IMR-90 (cell line): ENCODE results near the gene PRR9. TPM values are rescaled to one million over a fixed set of nuclear protein-coding genes. Genes with fewer than 3 reads are reported as not detected.

ENCODE experiments used
- ATAC-seq: fragments of 200-7000 bp; cut with Tn5 transposase; 2 replicates; pipeline ENCODE4 v1.9.1; 2020; ENCODE audit warnings: low read depth, mild to moderate bottlenecking, moderate library complexity
- BruUV-seq: library from RNA; stranded (reverse); fragments of 400-500 nt; replicated peaks from 2 replicates; lab custom pipeline; 2021; lab: Mats Ljungman, UMichigan
- CTCF ChIA-PET: fragments of 300-600 bp; formaldehyde crosslinking; extraction: SDS; loops from one replicate; lab custom pipeline; 2021; ENCODE audit warnings: antibody characterized with exemption; lab: Yijun Ruan, JAX
- POLR2A ChIA-PET: fragments of 300-600 bp; sonication (Branson Sonifier 250); formaldehyde crosslinking; loops from one replicate; lab custom pipeline; 2022; ENCODE audit warnings: antibody characterized with exemption; ENCODE audit not compliant: unreplicated experiment; lab: Charles Lee
- DNase-seq: peaks from one replicate; pipeline ENCODE4 v3.0.0; 2013
- H2AFZ ChIP-seq: replicated peaks from 2 replicates; pipeline ENCODE3; 2013; ENCODE audit warnings: low read length, mild to moderate bottlenecking; ENCODE audit not compliant: poor library complexity
- H2AK5ac ChIP-seq: 2 replicates; pipeline ENCODE4 v1.6.1; 2013; ENCODE audit warnings: low read depth, low read length, inconsistent platforms
- H2AK9ac ChIP-seq: replicated peaks from 2 replicates; pipeline ENCODE3; 2013; ENCODE audit warnings: mild to moderate bottlenecking, low read depth, low read length, moderate library complexity; ENCODE audit not compliant: poor library complexity
- H2BK120ac ChIP-seq: 2 replicates; pipeline ENCODE4 v1.6.1; 2013; ENCODE audit warnings: low read depth, low read length, inconsistent platforms
- H2BK15ac ChIP-seq: 3 replicates; pipeline ENCODE4 v1.6.1; 2013; ENCODE audit warnings: low read depth, low read length, inconsistent platforms
- H2BK20ac ChIP-seq: 2 replicates; pipeline ENCODE4 v1.6.1; 2013; ENCODE audit warnings: low read depth, mild to moderate bottlenecking, inconsistent platforms, low read length, moderate library complexity
- H2BK5ac ChIP-seq: 2 replicates; pipeline ENCODE4 v1.6.1; 2013; ENCODE audit warnings: mild to moderate bottlenecking, low read depth, low read length, inconsistent platforms; ENCODE audit not compliant: poor library complexity, severe bottlenecking
- H3K14ac ChIP-seq: replicated peaks from 2 replicates; pipeline ENCODE4 v1.6.1; 2013; ENCODE audit warnings: low read depth, low read length, inconsistent platforms
- H3K18ac ChIP-seq: 2 replicates; pipeline ENCODE4 v1.6.1; 2013; ENCODE audit warnings: low read depth, low read length, control low read depth
- H3K23ac ChIP-seq: 2 replicates; pipeline ENCODE4 v1.6.1; 2013; ENCODE audit warnings: low read depth, low read length, inconsistent platforms
- H3K27ac ChIP-seq: 2 replicates; pipeline ENCODE4 v1.5.1; 2013; ENCODE audit warnings: mild to moderate bottlenecking, control low read depth, low read length; ENCODE audit not compliant: insufficient read depth
- H3K27me3 ChIP-seq: 2 replicates; pipeline ENCODE4 v1.6.1; 2013; ENCODE audit warnings: low read length; ENCODE audit not compliant: control insufficient read depth, insufficient read depth
- H3K36me3 ChIP-seq: 2 replicates; pipeline ENCODE4 v1.6.1; 2013; ENCODE audit warnings: low read length, mixed read lengths; ENCODE audit not compliant: control insufficient read depth, insufficient read depth
- H3K4ac ChIP-seq: 2 replicates; pipeline ENCODE4 v1.6.1; 2013; ENCODE audit warnings: low read depth, low read length, inconsistent platforms
- H3K4me1 ChIP-seq: 2 replicates; pipeline ENCODE4 v1.6.1; 2013; ENCODE audit warnings: low read length, mixed read lengths; ENCODE audit not compliant: control insufficient read depth, insufficient read depth
- H3K4me2 ChIP-seq: 2 replicates; pipeline ENCODE4 v1.6.1; 2013; ENCODE audit warnings: low read depth, mild to moderate bottlenecking, control low read depth, low read length, moderate library complexity
- H3K4me3 ChIP-seq: 2 replicates; pipeline ENCODE4 v1.5.1; 2013; ENCODE audit warnings: low read depth, mild to moderate bottlenecking, control low read depth, low read length, moderate library complexity; ENCODE audit not compliant: insufficient read depth
- H3K56ac ChIP-seq: 2 replicates; pipeline ENCODE4 v1.6.1; 2013; ENCODE audit warnings: low read length, inconsistent platforms; ENCODE audit not compliant: insufficient read depth; ENCODE audit errors: extremely low read depth
- H3K79me1 ChIP-seq, 2 experiments: 2 replicates each; pipeline ENCODE4 v1.6.1; 2013; ENCODE audit warnings: low read length in 2 of 2, inconsistent platforms in 1 of 2, low read depth in 1 of 2
- H3K9ac ChIP-seq: 2 replicates; pipeline ENCODE4 v1.6.1; 2013; ENCODE audit warnings: low read depth, low read length, control low read depth
- H3K9me1 ChIP-seq: 2 replicates; pipeline ENCODE4 v1.6.1; 2013; ENCODE audit warnings: low read length, inconsistent platforms; ENCODE audit not compliant: insufficient read depth
- H3K9me3 ChIP-seq: 2 replicates; pipeline ENCODE4 v1.6.1; 2013; ENCODE audit warnings: low read length; ENCODE audit not compliant: control insufficient read depth, insufficient read depth
- H4K20me1 ChIP-seq: 2 replicates; pipeline ENCODE4 v1.6.1; 2013; ENCODE audit warnings: low read length, inconsistent platforms; ENCODE audit not compliant: insufficient read depth
- H4K5ac ChIP-seq: 2 replicates; pipeline ENCODE4 v1.6.1; 2013; ENCODE audit warnings: mild to moderate bottlenecking, low read depth, low read length, control low read depth
- H4K8ac ChIP-seq, 2 experiments: 2 replicates each; pipeline ENCODE4 v1.6.1; 2013; ENCODE audit warnings: low read depth in 2 of 2, low read length in 2 of 2, control low read depth in 1 of 2, inconsistent platforms in 1 of 2
- H4K91ac ChIP-seq: 2 replicates; pipeline ENCODE4 v1.6.1; 2013; ENCODE audit warnings: low read depth, low read length, inconsistent platforms; ENCODE audit not compliant: insufficient read depth
- BHLHE40 ChIP-seq: fragments of 150-350 bp; IDR thresholded peaks from 2 replicates; pipeline ENCODE4 v1.6.1; 2016; ENCODE audit warnings: mild to moderate bottlenecking, low read depth, low read length
- CEBPB ChIP-seq: IDR thresholded peaks from 2 replicates; pipeline ENCODE4 v1.6.1; 2012; ENCODE audit warnings: low read depth, low read length, improper control_type of control experiment
- CHD1 ChIP-seq: IDR thresholded peaks from 2 replicates; pipeline ENCODE4 v1.6.1; 2012; ENCODE audit warnings: low read depth, low read length, improper control_type of control experiment
- FOS ChIP-seq: fragments of 150-350 bp; IDR thresholded peaks from 2 replicates; pipeline ENCODE4 v1.6.1; 2016; ENCODE audit warnings: low read depth, low read length
- MAFK ChIP-seq: IDR thresholded peaks from 2 replicates; pipeline ENCODE4 v1.6.1; 2012; ENCODE audit warnings: low read depth, low read length, improper control_type of control experiment
- MAZ ChIP-seq: IDR thresholded peaks from 2 replicates; pipeline ENCODE4 v1.6.1; 2012; ENCODE audit warnings: low read depth, mild to moderate bottlenecking, low read length, improper control_type of control experiment, moderate library complexity, borderline replicate concordance
- MXI1 ChIP-seq: IDR thresholded peaks from 2 replicates; pipeline ENCODE4 v1.6.1; 2012; ENCODE audit warnings: low read depth, mild to moderate bottlenecking, low read length, moderate library complexity, borderline replicate concordance
- NFE2L2 ChIP-seq: fragments of 150-350 bp; IDR thresholded peaks from 2 replicates; pipeline ENCODE4 v1.6.1; 2016; ENCODE audit warnings: low read depth, mild to moderate bottlenecking, low read length
- POLR2A ChIP-seq: IDR thresholded peaks from 2 replicates; pipeline ENCODE4 v1.6.1; 2012; ENCODE audit warnings: mild to moderate bottlenecking, low read depth, low read length
- RAD21 ChIP-seq: IDR thresholded peaks from 2 replicates; pipeline ENCODE4 v1.6.1; 2012; ENCODE audit warnings: low read length, improper control_type of control experiment
- RCOR1 ChIP-seq: IDR thresholded peaks from 2 replicates; pipeline ENCODE4 v1.6.1; 2012; ENCODE audit warnings: mild to moderate bottlenecking, low read length, improper control_type of control experiment; ENCODE audit not compliant: insufficient replicate concordance
- RFX5 ChIP-seq: IDR thresholded peaks from 2 replicates; pipeline ENCODE4 v1.8.0; 2012; ENCODE audit warnings: low read depth, mild to moderate bottlenecking, low read length, moderate library complexity
- SMC3 ChIP-seq: fragments of 150-350 bp; IDR thresholded peaks from 2 replicates; pipeline ENCODE4 v1.6.1; 2016; ENCODE audit warnings: low read depth, mild to moderate bottlenecking, antibody characterized with exemption, low read length, moderate library complexity
- WGBS, 2 experiments: methylation state at CpG; one replicate each; pipeline versions ENCODE4 v1.1.5 to v1.1.7; 2013; ENCODE audit warnings: missing lambda C conversion rate in 2 of 2; ENCODE audit not compliant: insufficient read length in 1 of 2; ENCODE audit errors: extremely low coverage in 2 of 2; 5-methylcytosine and 5-hydroxymethylcytosine counted together
- dilution Hi-C: fragments of 300-500 bp; cut with HindIII; formaldehyde crosslinking; loops from one replicate; pipeline ENCODE4 v1.14.3; 2018; ENCODE audit warnings: low sequenced_read_pairs; ENCODE audit not compliant: unreplicated experiment
- in situ Hi-C: fragments of 300-500 bp; cut with MboI; formaldehyde crosslinking; loops from 3 replicates; pipeline ENCODE4 v1.14.3; 2019; ENCODE audit warnings: low sequenced_read_pairs, inconsistent platforms, mixed read lengths
- intact Hi-C: fragments of 100-400 bp; cut with micrococcal nuclease; formaldehyde crosslinking; loops from 2 replicates; pipeline ENCODE4 v1.10.0; 2022
- polyA plus RNA-seq, 3 experiments: library from polyadenylated mRNA; depleted of rRNA; stranded (reverse); fragments of >200 nt; gene quantifications; 2 replicates each; pipeline ENCODE4 v1.2.3, GENCODE V29; 2012; ENCODE audit warnings: low replicate concordance in 1 of 3
- total RNA-seq: library from RNA; depleted of rRNA; stranded (reverse); fragments of >200 nt; gene quantifications from 2 replicates; pipeline ENCODE4 v1.2.3, GENCODE V29; 2012
- TF ChIP-seq, protein P1 (sequence below): conservative IDR thresholded peaks from 2 replicates; pipeline ENCODE4 v1.5.1; 2012; ENCODE audit warnings: mild to moderate bottlenecking, low read depth, low read length, improper control_type of control experiment
- TF ChIP-seq, protein P2 (sequence below): fragments of 150-350 bp; IDR thresholded peaks from 2 replicates; pipeline ENCODE4 v1.6.1; 2017; ENCODE audit warnings: mild to moderate bottlenecking, antibody characterized with exemption, low read length, low read depth
- TF ChIP-seq, protein P3 (sequence below): fragments of 150-350 bp; IDR thresholded peaks from 2 replicates; pipeline ENCODE4 v1.6.1; 2016; ENCODE audit warnings: low read depth, mild to moderate bottlenecking, low read length, moderate library complexity, borderline replicate concordance

The PRR9 gene
- total and polyA plus RNA-seq, 2 of the 4 experiments (the other 2 are of a cell fraction), result not detected

DNA sequence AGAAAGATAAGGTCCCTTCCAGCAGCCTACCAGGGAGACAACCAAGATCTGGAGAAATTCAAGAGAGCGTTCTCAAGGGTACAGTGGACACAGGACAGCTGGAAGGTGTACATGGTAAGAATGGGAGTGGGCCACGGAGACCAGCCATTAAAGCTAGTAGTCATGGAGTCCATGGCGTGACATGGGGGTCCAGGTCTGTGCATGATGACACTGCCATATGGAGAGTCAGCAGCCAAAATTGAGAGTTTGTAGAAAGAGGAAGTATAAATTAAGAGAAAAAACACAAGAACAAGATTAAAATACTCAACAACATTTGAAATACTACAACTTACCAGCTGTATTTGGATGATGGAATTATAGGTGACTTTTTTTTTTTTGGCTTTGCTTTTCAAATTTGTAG lies 34.2 kb downstream of the PRR9 start:
- in situ Hi-C loops, result no loop called here
- WGBS, 2 experiments, result no CpG with 5 or more reads among the region's 3 CpGs
- H3K4ac ChIP-seq, result no peak overlapping the region
- H3K18ac ChIP-seq, result no peak overlapping the region
- no peaks in the 10 kb centered on the region for H3K4me1 ChIP-seq
- ATAC-seq (no peak), DNase-seq (no peak)
- H2AK9ac ChIP-seq, result no peak overlapping the region
- H3K9me3 ChIP-seq, result no peaks in the 10 kb centered on the region
- H3K23ac ChIP-seq, result no peak overlapping the region
- H3K4me2 ChIP-seq, result no peak overlapping the region
- no peak overlapping the region for H4K8ac ChIP-seq
- H2AK5ac ChIP-seq, result no peak overlapping the region
- H3K9ac ChIP-seq, result no peak overlapping the region
- no peak overlapping the region for H3K4me3 ChIP-seq
- no peak overlapping the region for H4K91ac ChIP-seq
- H3K79me1 ChIP-seq, result no peaks in the 10 kb centered on the region
- dilution Hi-C loops, result no loop called here
- H3K36me3 ChIP-seq, result no peaks in the 10 kb centered on the region
- H3K56ac ChIP-seq, result no peak overlapping the region
- no peak overlapping the region for H4K5ac ChIP-seq
- BruUV-seq, result no TSS peak
- no peak overlapping the region for H3K27ac ChIP-seq
- no peak overlapping the region for H2AFZ ChIP-seq
- H2BK15ac ChIP-seq, result no peak overlapping the region
- no peak overlapping the region for H2BK5ac ChIP-seq
- H3K9me1 ChIP-seq, result no peaks in the 10 kb centered on the region
- CTCF ChIA-PET, result interaction anchor here (0.6 kb wide), 2 partner anchors 10 to 19 kb away, joined by 3 to 6 read pairs; no protein-coding TSS in a partner anchor
- no peaks in the 10 kb centered on the region for H3K27me3 ChIP-seq
- no peak overlapping the region for H2BK120ac ChIP-seq
- intact Hi-C loops, result no loop called here
- POLR2A ChIA-PET, result no interaction called here
- H4K20me1 ChIP-seq, result no peaks in the 10 kb centered on the region
- H3K14ac ChIP-seq, result no peak overlapping the region
- H2BK20ac ChIP-seq, result no peak overlapping the region
- TF ChIP-seq RCOR1, result no peak
- no peak for TF ChIP-seq CEBPB
- no peak for TF ChIP-seq NFE2L2
- TF ChIP-seq MAZ, result no peak
- TF ChIP-seq CHD1, result no peak
- TF ChIP-seq BHLHE40, result no peak
- no peak for TF ChIP-seq RAD21
- TF ChIP-seq MXI1, result no peak
- TF ChIP-seq SMC3, result no peak
- no peak for TF ChIP-seq FOS
- TF ChIP-seq, protein P1, sequence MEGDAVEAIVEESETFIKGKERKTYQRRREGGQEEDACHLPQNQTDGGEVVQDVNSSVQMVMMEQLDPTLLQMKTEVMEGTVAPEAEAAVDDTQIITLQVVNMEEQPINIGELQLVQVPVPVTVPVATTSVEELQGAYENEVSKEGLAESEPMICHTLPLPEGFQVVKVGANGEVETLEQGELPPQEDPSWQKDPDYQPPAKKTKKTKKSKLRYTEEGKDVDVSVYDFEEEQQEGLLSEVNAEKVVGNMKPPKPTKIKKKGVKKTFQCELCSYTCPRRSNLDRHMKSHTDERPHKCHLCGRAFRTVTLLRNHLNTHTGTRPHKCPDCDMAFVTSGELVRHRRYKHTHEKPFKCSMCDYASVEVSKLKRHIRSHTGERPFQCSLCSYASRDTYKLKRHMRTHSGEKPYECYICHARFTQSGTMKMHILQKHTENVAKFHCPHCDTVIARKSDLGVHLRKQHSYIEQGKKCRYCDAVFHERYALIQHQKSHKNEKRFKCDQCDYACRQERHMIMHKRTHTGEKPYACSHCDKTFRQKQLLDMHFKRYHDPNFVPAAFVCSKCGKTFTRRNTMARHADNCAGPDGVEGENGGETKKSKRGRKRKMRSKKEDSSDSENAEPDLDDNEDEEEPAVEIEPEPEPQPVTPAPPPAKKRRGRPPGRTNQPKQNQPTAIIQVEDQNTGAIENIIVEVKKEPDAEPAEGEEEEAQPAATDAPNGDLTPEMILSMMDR, result no peak
- TF ChIP-seq, protein P2, sequence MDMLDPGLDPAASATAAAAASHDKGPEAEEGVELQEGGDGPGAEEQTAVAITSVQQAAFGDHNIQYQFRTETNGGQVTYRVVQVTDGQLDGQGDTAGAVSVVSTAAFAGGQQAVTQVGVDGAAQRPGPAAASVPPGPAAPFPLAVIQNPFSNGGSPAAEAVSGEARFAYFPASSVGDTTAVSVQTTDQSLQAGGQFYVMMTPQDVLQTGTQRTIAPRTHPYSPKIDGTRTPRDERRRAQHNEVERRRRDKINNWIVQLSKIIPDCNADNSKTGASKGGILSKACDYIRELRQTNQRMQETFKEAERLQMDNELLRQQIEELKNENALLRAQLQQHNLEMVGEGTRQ, result no peak
- TF ChIP-seq MAFK, result no peak
- no peak for TF ChIP-seq POLR2A
- no peak for TF ChIP-seq RFX5
- TF ChIP-seq, protein P3, sequence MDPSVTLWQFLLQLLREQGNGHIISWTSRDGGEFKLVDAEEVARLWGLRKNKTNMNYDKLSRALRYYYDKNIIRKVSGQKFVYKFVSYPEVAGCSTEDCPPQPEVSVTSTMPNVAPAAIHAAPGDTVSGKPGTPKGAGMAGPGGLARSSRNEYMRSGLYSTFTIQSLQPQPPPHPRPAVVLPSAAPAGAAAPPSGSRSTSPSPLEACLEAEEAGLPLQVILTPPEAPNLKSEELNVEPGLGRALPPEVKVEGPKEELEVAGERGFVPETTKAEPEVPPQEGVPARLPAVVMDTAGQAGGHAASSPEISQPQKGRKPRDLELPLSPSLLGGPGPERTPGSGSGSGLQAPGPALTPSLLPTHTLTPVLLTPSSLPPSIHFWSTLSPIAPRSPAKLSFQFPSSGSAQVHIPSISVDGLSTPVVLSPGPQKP, result no peak
